SIG-M5 treated with dmso at 0.1 percent for 504 hours (cell line): ENCODE results near the gene TXNRD3.
"Not testable (repeated sequence)": the region's sequence is repeated elsewhere in the genome, so short reads cannot be mapped to it uniquely, and the experiment has no call there.

Experiments used
- DNase-seq: peaks from one replicate; lab custom pipeline; 2025; ENCODE audit not compliant: unreplicated experiment; lab: John Stamatoyannopoulos, UW

The TXNRD3 gene

GRCh38 chr3:126604691-126605090, 50.2 kb downstream of the TXNRD3 start:
- no peak for DNase-seq

- DNase-seq: no peak
These were observed 55.8 kb downstream of the TXNRD3 start for GRCh38 chr3:126599101-126599500.

GRCh38 chr3:126595479-126595878, 59.4 kb downstream of the TXNRD3 start:
- DNase-seq: not testable (repeated sequence)

- not testable (repeated sequence) for DNase-seq
These were observed 63.4 kb downstream of the TXNRD3 start for GRCh38 chr3:126591515-126591914.

- DNase-seq: no peak
These were observed 72.6 kb downstream of the TXNRD3 start for GRCh38 chr3:126582311-126582710.

GRCh38 chr3:126581569-126581968, 73.4 kb downstream of the TXNRD3 start:
- DNase-seq: no peak

- DNase-seq: no peak
These were observed 74.2 kb downstream of the TXNRD3 start for GRCh38 chr3:126580746-126581145.

GRCh38 chr3:126578702-126579101, 76.2 kb downstream of the TXNRD3 start:
- no peak for DNase-seq

- no peak for DNase-seq
These were observed 77.7 kb downstream of the TXNRD3 start for GRCh38 chr3:126577261-126577660.

- DNase-seq: no peak
These were observed 81.3 kb downstream of the TXNRD3 start for GRCh38 chr3:126573492-126574117.

- no peak for DNase-seq
These were observed 83.8 kb downstream of the TXNRD3 start for GRCh38 chr3:126571078-126571477.

- no peak for DNase-seq
These were observed 84.8 kb downstream of the TXNRD3 start for GRCh38 chr3:126570103-126570541.

- DNase-seq: no peak
These were observed 85.4 kb downstream of the TXNRD3 start for GRCh38 chr3:126569390-126569975.

- no peak for DNase-seq
These were observed 86.1 kb downstream of the TXNRD3 start for GRCh38 chr3:126568776-126569342.

- no peak for DNase-seq
These were observed 87.1 kb downstream of the TXNRD3 start for GRCh38 chr3:126567696-126568438.

GRCh38 chr3:126562737-126563276, 92.1 kb downstream of the TXNRD3 start:
- DNase-seq: no peak

- no peak for DNase-seq
These were observed 96.4 kb downstream of the TXNRD3 start, which contains the start of gene C3orf22 for GRCh38 chr3:126558336-126559071. Gene C3orf22 (minus strand): TSS chr3:126558932. CDS start chr3:126553390, 5,542 bp downstream.

- no peak for DNase-seq
These were observed 97.2 kb downstream of the TXNRD3 start for GRCh38 chr3:126557761-126558160.

- no peak for DNase-seq
These were observed 97.5 kb downstream of the TXNRD3 start for GRCh38 chr3:126557415-126557745.
